Esophagus muscularis mucosa (tissue), 4 donors: ENCODE measurements around the gene PHACTR1. TPM values are rescaled to one million over a fixed set of nuclear protein-coding genes. Genes with fewer than 3 reads are reported as not detected.
"Not testable (repeated sequence)": the region's sequence is repeated elsewhere in the genome, so short reads cannot be mapped to it uniquely, and the experiment has no call there.

Experiments used
- DNase-seq: peaks from one replicate; pipeline ENCODE4 v3.0.0-alpha.2; 2017; ENCODE audit errors: extremely low spot score
- H3K27ac ChIP-seq, 4 donors: fragments of 200-600 bp; sonication (generic); replicated peaks in 1 of 4; 1 replicate in 3 of 4; 2 replicates in 1 of 4; pipeline ENCODE4 v1.5.1; 2016 to 2019; ENCODE audit warnings: mild to moderate bottlenecking in 1 of 4
- H3K27me3 ChIP-seq, 4 donors: fragments of 200-600 bp; sonication (generic); one replicate each; pipeline versions ENCODE4 v1.5.1 to v1.6.0; 2016 to 2019
- H3K36me3 ChIP-seq, 4 donors: fragments of 200-600 bp; sonication (generic); one replicate each; pipeline ENCODE4 v1.5.1; 2016 to 2019
- H3K4me1 ChIP-seq, 4 donors: fragments of 200-600 bp; sonication (generic); one replicate each; pipeline ENCODE4 v1.5.1; 2016 to 2019
- H3K4me3 ChIP-seq, 4 donors: fragments of 200-600 bp; sonication (generic); 1 replicate in 2 of 4; 2 replicates in 2 of 4; pipeline ENCODE4 v1.5.1; 2016 to 2019; ENCODE audit warnings: mild to moderate bottlenecking in 4 of 4, moderate library complexity in 1 of 4
- H3K9me3 ChIP-seq, 4 donors: fragments of 200-600 bp; sonication (generic); 1 replicate in 3 of 4; 2 replicates in 1 of 4; pipeline ENCODE4 v1.5.1; 2016 to 2019
- EP300 ChIP-seq: sonication (generic); formaldehyde crosslinking; IDR thresholded peaks from one replicate; pipeline ENCODE4 v1.6.1; 2017; ENCODE audit warnings: antibody characterized with exemption
- POLR2A ChIP-seq: fragments of 450-650 bp; IDR thresholded peaks from one replicate; pipeline ENCODE4 v1.6.1; 2017; ENCODE audit warnings: antibody characterized with exemption, moderate library complexity, mild to moderate bottlenecking, low read depth
- POLR2AphosphoS5 ChIP-seq, 2 donors: sonication (generic); formaldehyde crosslinking; IDR thresholded peaks; one replicate each; pipeline ENCODE4 v1.6.1; 2017; ENCODE audit warnings: antibody characterized with exemption in 2 of 2
- WGBS: methylation state at CpG from one replicate; pipeline ENCODE4 v1.1.5; 2018; 5-methylcytosine and 5-hydroxymethylcytosine counted together
- intact Hi-C: fragments of 100-400 bp; cut with DNase I; formaldehyde crosslinking; loops from one replicate; pipeline ENCODE4 v1.15.1; 2023
- total RNA-seq, 4 donors: library from RNA; depleted of rRNA; stranded (reverse); fragments of >200 nt; gene quantifications; one replicate each; pipeline versions ENCODE4 v1.1.0 to v1.2.1, GENCODE V29; 2016
- TF ChIP-seq, protein P1 (sequence below), 3 experiments: fragments of 200-600 bp in 2 of 3; fragments of 450-650 bp in 1 of 3; sonication (generic) in 2 of 3; IDR thresholded peaks; one replicate each; pipeline ENCODE4 v1.5.1; 2017 to 2019; ENCODE audit warnings: antibody characterized with exemption in 3 of 3, mild to moderate bottlenecking in 2 of 3, moderate library complexity in 1 of 3

PHACTR1 gene
- total RNA-seq, 4 donors from 2014 or later: 0.83 to 4.2 (median 3.1) TPM

DNA sequence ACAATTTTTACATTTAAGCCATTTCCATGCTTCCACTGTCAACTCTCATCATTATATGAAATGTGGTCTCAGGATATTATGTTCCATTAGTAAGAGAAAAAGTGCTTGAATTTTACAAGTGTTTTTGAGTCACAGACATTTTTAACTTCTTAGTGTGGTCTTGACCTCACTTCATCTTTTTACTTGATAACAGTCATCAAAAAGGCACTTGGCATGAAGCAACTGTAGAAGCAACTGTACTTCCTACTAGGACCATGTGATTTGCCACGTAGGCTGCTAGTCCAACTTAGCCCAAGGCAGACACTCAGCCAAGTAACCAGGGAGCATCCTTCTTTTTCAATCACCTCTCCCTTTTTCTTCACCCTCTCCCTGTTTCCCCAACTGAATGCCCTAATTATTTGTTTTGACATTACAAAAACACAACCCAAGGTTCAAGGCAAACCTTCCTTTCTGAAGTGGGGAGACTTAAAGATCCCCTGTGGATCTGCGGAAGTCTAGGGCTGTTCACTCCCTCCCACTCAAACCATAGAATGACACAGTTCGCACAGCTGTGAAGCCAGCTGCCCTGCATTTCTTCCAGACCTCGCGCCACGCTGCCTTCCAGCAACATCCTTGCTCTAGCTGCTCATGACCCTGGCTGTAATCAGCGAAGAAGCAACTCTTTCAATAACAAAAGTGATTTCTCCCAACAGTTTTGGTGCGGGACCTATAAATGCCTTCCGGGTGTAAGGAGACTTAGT lies 45.0 kb downstream of the PHACTR1 start:
- H3K27ac ChIP-seq: no peak overlapping the region
- no peaks in the 10 kb centered on the region for H3K9me3 ChIP-seq
- H3K4me1 ChIP-seq: no peaks in the 10 kb centered on the region
- no peaks in the 10 kb centered on the region for H3K36me3 ChIP-seq
- TF ChIP-seq POLR2A: no peak
- TF ChIP-seq, protein P1, sequence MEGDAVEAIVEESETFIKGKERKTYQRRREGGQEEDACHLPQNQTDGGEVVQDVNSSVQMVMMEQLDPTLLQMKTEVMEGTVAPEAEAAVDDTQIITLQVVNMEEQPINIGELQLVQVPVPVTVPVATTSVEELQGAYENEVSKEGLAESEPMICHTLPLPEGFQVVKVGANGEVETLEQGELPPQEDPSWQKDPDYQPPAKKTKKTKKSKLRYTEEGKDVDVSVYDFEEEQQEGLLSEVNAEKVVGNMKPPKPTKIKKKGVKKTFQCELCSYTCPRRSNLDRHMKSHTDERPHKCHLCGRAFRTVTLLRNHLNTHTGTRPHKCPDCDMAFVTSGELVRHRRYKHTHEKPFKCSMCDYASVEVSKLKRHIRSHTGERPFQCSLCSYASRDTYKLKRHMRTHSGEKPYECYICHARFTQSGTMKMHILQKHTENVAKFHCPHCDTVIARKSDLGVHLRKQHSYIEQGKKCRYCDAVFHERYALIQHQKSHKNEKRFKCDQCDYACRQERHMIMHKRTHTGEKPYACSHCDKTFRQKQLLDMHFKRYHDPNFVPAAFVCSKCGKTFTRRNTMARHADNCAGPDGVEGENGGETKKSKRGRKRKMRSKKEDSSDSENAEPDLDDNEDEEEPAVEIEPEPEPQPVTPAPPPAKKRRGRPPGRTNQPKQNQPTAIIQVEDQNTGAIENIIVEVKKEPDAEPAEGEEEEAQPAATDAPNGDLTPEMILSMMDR (IDR thresholded peaks at IDR 0.05): no peak
- TF ChIP-seq POLR2AphosphoS5 (IDR thresholded peaks at IDR 0.05): no peak
- TF ChIP-seq EP300: no peak
- no peak for DNase-seq
- H3K4me3 ChIP-seq: no peak overlapping the region
- peaks cover 0 to 7% (median 0%) of the 10 kb centered on the region in 4 donors for H3K27me3 ChIP-seq
- intact Hi-C loops: no loop called here
- 67% methylated on average over 9 of the region's 9 CpGs for WGBS

DNA sequence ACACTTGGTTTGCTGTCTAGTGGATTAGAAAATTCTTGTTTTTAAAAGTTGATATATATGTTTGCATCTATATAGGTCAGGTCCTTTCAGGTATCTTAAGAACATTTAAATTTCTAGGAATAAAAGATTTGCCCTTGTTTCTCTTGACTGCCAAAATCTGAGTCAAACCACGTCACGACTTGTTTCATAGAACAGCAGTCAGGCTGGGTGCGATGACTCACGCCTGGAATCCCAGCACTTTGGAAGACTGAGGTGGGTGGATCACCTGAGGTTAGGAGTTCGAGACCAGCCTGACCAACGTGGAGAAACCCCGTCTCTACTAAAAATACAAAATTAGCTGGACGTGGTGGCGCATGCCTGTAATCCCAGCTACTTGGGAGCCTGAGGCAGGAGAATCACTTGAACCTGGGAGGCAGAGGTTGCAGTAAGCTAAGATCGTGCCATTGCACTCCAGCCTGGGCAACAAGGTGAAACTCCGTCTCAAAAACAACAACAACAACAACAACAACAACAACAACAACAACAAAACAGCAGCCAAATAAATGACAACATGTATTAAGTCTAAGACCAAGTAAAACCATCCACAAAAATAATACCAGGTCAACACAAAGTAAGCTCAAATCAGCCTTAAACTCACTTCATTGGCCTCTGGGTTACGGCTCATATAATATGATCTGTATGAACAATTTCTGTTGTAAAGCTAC lies 46.3 kb downstream of the PHACTR1 start:
- H3K4me3 ChIP-seq, H3K27me3 ChIP-seq, H3K27ac ChIP-seq, DNase-seq, H3K9me3 ChIP-seq, H3K4me1 ChIP-seq, H3K36me3 ChIP-seq, intact Hi-C loops: not testable (repeated sequence)
- WGBS: 81% methylated on average over 12 of the region's 12 CpGs

DNA sequence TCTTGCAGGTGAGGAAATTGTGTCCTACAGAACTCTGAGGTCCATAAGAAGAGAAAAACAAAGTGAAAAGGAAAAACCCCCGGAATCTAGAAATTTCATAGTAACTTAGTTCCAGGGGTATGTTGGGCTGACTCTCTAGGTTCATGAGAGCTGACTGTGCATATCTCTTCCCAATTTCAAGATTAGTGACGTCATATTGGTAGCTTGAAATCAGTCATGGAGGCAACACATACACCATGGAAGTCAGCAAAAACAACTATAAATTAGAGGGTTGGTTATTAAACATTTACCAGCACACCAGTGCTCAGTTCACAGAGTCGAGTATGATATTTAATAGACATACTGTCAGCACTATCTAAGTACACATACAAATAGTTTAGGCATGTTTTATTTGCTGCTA lies 49.8 kb downstream of the PHACTR1 start:
- Histone ChIP-seq H3K9me3 (no peaks in the 10 kb centered on the region), H3K4me3 (no peak overlapping the region), H3K27me3 (peaks cover 0 to 20% (median 0%) of the 10 kb centered on the region in 4 donors), H3K36me3 (no peaks in the 10 kb centered on the region), H3K4me1 (no peaks in the 10 kb centered on the region), H3K27ac (no peak overlapping the region)
- 83% methylated on average over 3 of the region's 3 CpGs for WGBS
- DNase-seq: no peak
- intact Hi-C loops: no loop called here
- TF ChIP-seq, protein P1 (IDR thresholded peaks at IDR 0.05): no peak
- TF ChIP-seq POLR2A: no peak
- TF ChIP-seq EP300: no peak
- no peak for TF ChIP-seq POLR2AphosphoS5 (IDR thresholded peaks at IDR 0.05)

DNA sequence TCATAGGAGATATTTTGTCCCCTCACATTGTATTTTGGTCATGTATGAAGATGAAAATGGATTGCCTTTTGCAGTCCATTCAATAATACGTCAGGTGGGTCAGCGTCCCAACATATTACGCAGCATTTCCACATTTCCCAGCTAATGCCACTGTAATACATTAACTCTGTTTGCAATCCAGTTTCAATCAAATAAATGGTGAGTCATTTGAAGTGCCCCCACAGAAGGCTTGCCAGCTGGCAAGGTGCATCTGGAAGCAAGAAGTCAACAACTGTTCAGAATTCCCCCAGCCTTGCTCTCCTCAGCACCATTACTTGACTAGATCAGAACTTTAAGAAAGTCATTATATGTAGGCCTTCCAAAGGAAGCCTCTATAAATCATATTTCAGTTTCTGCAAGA lies 50.4 kb downstream of the PHACTR1 start:
- Histone ChIP-seq H3K4me3 (no peak overlapping the region), H3K4me1 (no peaks in the 10 kb centered on the region), H3K27ac (no peak overlapping the region), H3K36me3 (no peaks in the 10 kb centered on the region), H3K9me3 (no peaks in the 10 kb centered on the region), H3K27me3 (peaks cover 0 to 27% (median 0%) of the 10 kb centered on the region in 4 donors)
- TF ChIP-seq EP300 (no peak), POLR2A (no peak), POLR2AphosphoS5 (IDR thresholded peaks at IDR 0.05) (no peak)
- TF ChIP-seq, protein P1 (IDR thresholded peaks at IDR 0.05): no peak
- no peak for DNase-seq
- WGBS: 90% methylated on average over 3 of the region's 3 CpGs
- intact Hi-C loops: no loop called here

DNA sequence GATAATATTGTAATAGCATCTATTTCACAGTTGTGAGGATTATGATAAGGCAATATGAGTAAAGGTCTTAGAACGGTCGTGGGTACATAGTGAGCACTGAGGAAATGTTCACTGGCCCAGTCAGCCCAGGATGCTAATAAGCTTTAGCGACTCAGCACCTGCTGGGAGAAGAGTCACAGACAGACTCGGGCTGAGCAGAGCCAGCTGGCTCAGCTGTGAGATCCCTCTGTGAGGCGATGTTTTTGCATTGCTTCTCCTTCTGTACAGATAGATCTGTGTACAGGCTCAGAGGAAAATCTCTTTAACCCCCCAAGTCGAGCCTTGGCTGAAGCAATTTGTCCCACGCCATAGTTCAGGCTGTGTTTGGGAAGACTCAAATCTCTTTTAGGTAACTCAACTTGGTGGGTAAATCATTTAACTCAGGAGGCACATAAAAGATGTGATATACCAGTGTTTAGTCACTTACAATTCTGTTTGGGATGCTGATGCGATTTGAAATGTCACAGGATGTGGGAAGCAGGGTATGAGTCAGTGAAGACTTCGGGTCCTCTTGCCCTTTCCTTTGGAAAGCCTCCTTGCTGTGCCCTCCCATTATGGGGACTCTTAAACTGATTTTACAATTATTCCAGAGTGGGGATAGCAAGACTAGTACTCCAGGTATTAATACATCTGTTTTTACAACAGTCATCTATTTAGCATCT lies 53.1 kb downstream of the PHACTR1 start:
- WGBS: 45% methylated on average over 9 of the region's 9 CpGs

More for the DNA sequence above, 53.1 kb downstream of the PHACTR1 start:
- Histone ChIP-seq H3K27me3 (peaks cover 0 to 34% (median 0%) of the 10 kb centered on the region in 4 donors), H3K27ac (no peak overlapping the region), H3K36me3 (no peaks in the 10 kb centered on the region), H3K4me1 (no peaks in the 10 kb centered on the region), H3K9me3 (no peaks in the 10 kb centered on the region), H3K4me3 (no peak overlapping the region)
- intact Hi-C loops: no loop called here
- TF ChIP-seq, protein P1 (IDR thresholded peaks at IDR 0.05): no peak
- no peak for TF ChIP-seq EP300
- no peak for TF ChIP-seq POLR2A
- no peak for TF ChIP-seq POLR2AphosphoS5 (IDR thresholded peaks at IDR 0.05)
- DNase-seq: no peak
